Caco-2 (cell line): Measurements from ENCODE around the gene A4GALT. TPM values are rescaled to one million over a fixed set of nuclear protein-coding genes. Genes with fewer than 3 reads are reported as not detected.

Experiments used
- BruUV-seq: library from RNA; stranded (reverse); fragments of 400-500 nt; replicated peaks from 2 replicates; lab custom pipeline; 2021; lab: Mats Ljungman, UMichigan
- CTCF ChIA-PET: fragments of 300-600 bp; sonication (Branson Sonifier 250); formaldehyde crosslinking; loops from one replicate; lab custom pipeline; 2022; ENCODE audit warnings: antibody characterized with exemption; lab: Charles Lee
- POLR2A ChIA-PET: fragments of 300-600 bp; sonication (Branson Sonifier 250); formaldehyde crosslinking; loops from one replicate; lab custom pipeline; 2022; ENCODE audit warnings: antibody characterized with exemption; lab: Charles Lee
- DNase-seq, 2 experiments: peaks; one replicate each; pipeline versions ENCODE4 v3.0.0 to v3.0.0-alpha.2; 2020 to 2022
- H3K27me3 ChIP-seq: replicated peaks from 2 replicates; pipeline ENCODE4 v1.6.0; 2011; ENCODE audit warnings: low read length; ENCODE audit not compliant: control insufficient read depth, insufficient read depth
- H3K36me3 ChIP-seq: 2 replicates; pipeline ENCODE4 v1.5.1; 2011; ENCODE audit warnings: low read length; ENCODE audit not compliant: control insufficient read depth, insufficient read depth
- H3K4me1 ChIP-seq: fragments of 250-450 bp; sonication (Bioruptor Pico); 2 replicates; pipeline ENCODE4 v1.5.1; 2020; ENCODE audit warnings: mild to moderate bottlenecking
- H3K4me3 ChIP-seq: 2 replicates; pipeline ENCODE4 v1.5.1; 2011; ENCODE audit warnings: low read depth, mild to moderate bottlenecking, control low read depth, low read length
- H3K9me3 ChIP-seq: fragments of 250-450 bp; sonication (Bioruptor Pico); 2 replicates; pipeline ENCODE4 v1.5.1; 2020; ENCODE audit warnings: mild to moderate bottlenecking, moderate library complexity
- H3K27ac Mint-ChIP-seq: one replicate; pipeline ENCODE4 v1.8.0; 2022; ENCODE audit warnings: mixed read lengths; ENCODE audit not compliant: unreplicated experiment
- H3K27me3 Mint-ChIP-seq: one replicate; pipeline ENCODE4 v1.8.0; 2022; ENCODE audit warnings: mixed read lengths; ENCODE audit not compliant: insufficient read depth, unreplicated experiment
- H3K36me3 Mint-ChIP-seq: one replicate; pipeline ENCODE4 v1.8.0; 2022; ENCODE audit warnings: mild to moderate bottlenecking, mixed read lengths; ENCODE audit not compliant: insufficient read depth, unreplicated experiment
- H3K4me1 Mint-ChIP-seq: one replicate; pipeline ENCODE4 v1.8.0; 2022; ENCODE audit warnings: low read depth, mixed read lengths; ENCODE audit not compliant: unreplicated experiment
- H3K4me3 Mint-ChIP-seq: one replicate; pipeline ENCODE4 v1.8.0; 2022; ENCODE audit warnings: mild to moderate bottlenecking, moderate library complexity, mixed read lengths; ENCODE audit not compliant: unreplicated experiment
- H3K9me3 Mint-ChIP-seq: one replicate; pipeline ENCODE4 v1.8.0; 2022; ENCODE audit warnings: mixed read lengths; ENCODE audit not compliant: unreplicated experiment
- intact Hi-C: fragments of 100-400 bp; cut with micrococcal nuclease; formaldehyde crosslinking; loops from one replicate; pipeline ENCODE4 v1.10.0; 2022; ENCODE audit not compliant: unreplicated experiment
- total RNA-seq: library from RNA; stranded (reverse); gene quantifications from 2 replicates; pipeline ENCODE4 v1.2.3, GENCODE V29; 2022
- TF ChIP-seq, protein P1 (sequence below), 2 experiments: fragments of 200-600 bp in 1 of 2; IDR thresholded peaks; 1 replicate in 1 of 2; 2 replicates in 1 of 2; pipeline versions ENCODE4 v1.5.1 to v1.8.0; 2011 to 2022; ENCODE audit warnings: antibody characterized with exemption in 1 of 2, control low read depth in 1 of 2, inconsistent platforms in 1 of 2, low read depth in 1 of 2, low read length in 1 of 2, mild to moderate bottlenecking in 1 of 2, moderate library complexity in 1 of 2; ENCODE audit not compliant: insufficient read depth in 1 of 2, severe bottlenecking in 1 of 2, unreplicated experiment in 1 of 2

The A4GALT gene
- total RNA-seq, 1 experiment from 2014 or later = 16.2 TPM

DNA sequence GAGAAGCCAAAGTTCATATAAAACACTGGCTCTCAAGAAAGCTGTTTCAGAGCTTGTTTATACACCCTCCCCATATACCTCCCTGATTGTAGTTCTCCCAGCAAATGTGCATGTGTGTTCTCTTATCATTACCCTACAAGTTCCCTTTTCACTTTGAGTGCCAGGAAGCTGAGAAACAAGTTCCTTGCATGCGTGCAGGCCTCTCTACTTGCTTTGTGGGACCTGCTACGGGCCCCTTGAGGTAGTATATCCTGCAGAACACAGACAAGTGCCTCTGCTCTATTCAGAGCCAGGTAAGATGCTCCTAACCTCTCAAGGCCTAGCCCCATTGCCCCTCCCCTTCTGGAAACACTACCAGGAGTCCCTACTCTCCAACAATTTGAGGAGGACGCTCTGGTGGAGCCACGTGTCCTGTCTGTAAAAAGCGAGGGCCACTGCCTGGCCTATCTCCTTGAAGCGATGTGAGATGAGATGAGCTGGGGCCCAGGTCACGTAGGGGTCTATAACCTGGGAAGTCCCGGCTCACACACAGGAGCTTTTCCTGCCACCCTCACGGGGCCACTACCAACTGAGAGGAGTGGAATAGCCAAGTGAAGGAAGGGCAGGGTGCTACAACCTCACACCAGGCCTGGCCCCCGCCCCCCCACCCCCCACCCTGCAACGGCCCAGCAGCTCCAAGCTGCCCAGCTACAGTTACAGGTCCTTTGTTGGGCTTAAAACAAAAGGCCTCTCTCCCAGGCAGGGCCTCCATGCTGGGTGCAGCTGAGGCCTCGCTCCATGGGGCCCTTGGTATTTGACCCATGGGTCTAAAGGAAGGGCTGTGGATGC, 77.7 kb downstream of the A4GALT start:
- Mint-ChIP-seq H3K4me3 (no peak overlapping the region), H3K9me3 (no peaks in the 10 kb centered on the region), H3K36me3 (peaks cover 5% of the 10 kb centered on the region), H3K27me3 (no peaks in the 10 kb centered on the region), H3K27ac (no peak overlapping the region), H3K4me1 (peaks cover 13% of the 10 kb centered on the region)
- no TSS peak for BruUV-seq
- POLR2A ChIA-PET = no interaction called here
- Histone ChIP-seq H3K4me3 (no peak overlapping the region), H3K4me1 (peaks cover 3% of the 10 kb centered on the region; the same call in 1 of the 2 replicates), H3K27me3 (no peaks in the 10 kb centered on the region), H3K36me3 (no peaks in the 10 kb centered on the region), H3K9me3 (no peaks in the 10 kb centered on the region)
- CTCF ChIA-PET = interaction anchor here (0.8 kb wide), 1 partner anchor 236 kb away, joined by 8 read pairs; no protein-coding TSS in a partner anchor
- intact Hi-C loops = no loop called here
- TF ChIP-seq, protein P1, sequence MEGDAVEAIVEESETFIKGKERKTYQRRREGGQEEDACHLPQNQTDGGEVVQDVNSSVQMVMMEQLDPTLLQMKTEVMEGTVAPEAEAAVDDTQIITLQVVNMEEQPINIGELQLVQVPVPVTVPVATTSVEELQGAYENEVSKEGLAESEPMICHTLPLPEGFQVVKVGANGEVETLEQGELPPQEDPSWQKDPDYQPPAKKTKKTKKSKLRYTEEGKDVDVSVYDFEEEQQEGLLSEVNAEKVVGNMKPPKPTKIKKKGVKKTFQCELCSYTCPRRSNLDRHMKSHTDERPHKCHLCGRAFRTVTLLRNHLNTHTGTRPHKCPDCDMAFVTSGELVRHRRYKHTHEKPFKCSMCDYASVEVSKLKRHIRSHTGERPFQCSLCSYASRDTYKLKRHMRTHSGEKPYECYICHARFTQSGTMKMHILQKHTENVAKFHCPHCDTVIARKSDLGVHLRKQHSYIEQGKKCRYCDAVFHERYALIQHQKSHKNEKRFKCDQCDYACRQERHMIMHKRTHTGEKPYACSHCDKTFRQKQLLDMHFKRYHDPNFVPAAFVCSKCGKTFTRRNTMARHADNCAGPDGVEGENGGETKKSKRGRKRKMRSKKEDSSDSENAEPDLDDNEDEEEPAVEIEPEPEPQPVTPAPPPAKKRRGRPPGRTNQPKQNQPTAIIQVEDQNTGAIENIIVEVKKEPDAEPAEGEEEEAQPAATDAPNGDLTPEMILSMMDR (IDR thresholded peaks at IDR 0.05; ENCODE audit: insufficient read depth in 1 of 2, low read depth in 1 of 2, low read length in 1 of 2, severe bottlenecking in 1 of 2, unreplicated experiment in 1 of 2) = no peak
- no peak for DNase-seq

Other genes with a start within 250 kb of the A4GALT start
- gene RRP7A, start 201.1 kb downstream of the A4GALT start, total RNA-seq = 72.2 and 75.2 TPM in 2 replicates
- 0.61 and 0.72 TPM in 2 replicates for gene SERHL2, start 166.9 kb downstream of the A4GALT start, total RNA-seq
- 70.0 and 70.8 TPM in 2 replicates for gene POLDIP3, start 106.0 kb downstream of the A4GALT start, total RNA-seq
- gene ATP5MGL, start 80.3 kb downstream of the A4GALT start, total RNA-seq = 0.79 and 0.97 TPM in 2 replicates
- 120 and 130 TPM in 2 replicates for gene CYB5R3, start 71.5 kb downstream of the A4GALT start, total RNA-seq
- gene ARFGAP3, start 136.4 kb upstream of the A4GALT start, total RNA-seq = 32.1 and 37.4 TPM in 2 replicates